ENCODE results near the gene PRR23B. TPM values are rescaled to one million over a fixed set of nuclear protein-coding genes. Genes with fewer than 3 reads are reported as not detected.

Gene PRR23B
- total RNA-seq = not detected

DNA sequence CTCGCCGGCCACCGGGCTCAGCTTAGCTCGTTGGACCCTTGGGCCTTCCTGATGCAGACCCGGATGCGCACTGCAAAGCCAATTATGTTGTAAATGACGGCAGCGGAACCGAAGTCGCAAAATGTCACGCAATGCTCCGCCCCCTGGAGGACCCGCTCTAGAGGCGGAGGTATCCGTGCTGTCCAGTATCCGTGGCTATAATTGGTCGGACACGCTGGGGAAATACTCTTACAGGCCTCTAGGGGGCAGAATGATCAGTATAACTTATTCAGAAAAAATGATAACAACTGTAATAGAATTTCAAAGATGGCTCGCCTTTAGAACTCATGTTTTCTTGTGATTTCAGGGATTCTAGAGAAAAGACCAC lies at the start of gene PRR23B:
Gene PRR23B, minus strand, starts transcription at position 59 of the 367 bp plus-strand sequence. CDS start 265 bp downstream, outside the sequence.
- H3K27me3 ChIP-seq = no peaks in the 10 kb centered on the region
- TF ChIP-seq, protein P1, sequence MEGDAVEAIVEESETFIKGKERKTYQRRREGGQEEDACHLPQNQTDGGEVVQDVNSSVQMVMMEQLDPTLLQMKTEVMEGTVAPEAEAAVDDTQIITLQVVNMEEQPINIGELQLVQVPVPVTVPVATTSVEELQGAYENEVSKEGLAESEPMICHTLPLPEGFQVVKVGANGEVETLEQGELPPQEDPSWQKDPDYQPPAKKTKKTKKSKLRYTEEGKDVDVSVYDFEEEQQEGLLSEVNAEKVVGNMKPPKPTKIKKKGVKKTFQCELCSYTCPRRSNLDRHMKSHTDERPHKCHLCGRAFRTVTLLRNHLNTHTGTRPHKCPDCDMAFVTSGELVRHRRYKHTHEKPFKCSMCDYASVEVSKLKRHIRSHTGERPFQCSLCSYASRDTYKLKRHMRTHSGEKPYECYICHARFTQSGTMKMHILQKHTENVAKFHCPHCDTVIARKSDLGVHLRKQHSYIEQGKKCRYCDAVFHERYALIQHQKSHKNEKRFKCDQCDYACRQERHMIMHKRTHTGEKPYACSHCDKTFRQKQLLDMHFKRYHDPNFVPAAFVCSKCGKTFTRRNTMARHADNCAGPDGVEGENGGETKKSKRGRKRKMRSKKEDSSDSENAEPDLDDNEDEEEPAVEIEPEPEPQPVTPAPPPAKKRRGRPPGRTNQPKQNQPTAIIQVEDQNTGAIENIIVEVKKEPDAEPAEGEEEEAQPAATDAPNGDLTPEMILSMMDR (IDR thresholded peaks at IDR 0.05) = peak in 3 of 5 experiments; percentile 13 to 27 (median 16)
- no peak for TF ChIP-seq POLR2AphosphoS5 (IDR thresholded peaks at IDR 0.05)
- intact Hi-C loops (cut with DNase I; ENCODE audit: low total_unique reads) (no loop called here), in situ Hi-C loops (cut with MboI; ENCODE audit: low pct_ligation_motif_present in 1 of 4, low pct_unique_long_range_greater_than_20kb in 1 of 4, low sequenced_read_pairs in 3 of 4) (no loop called here)
- WGBS, 2 donors (ENCODE audit: low coverage in 1 of 2) = 70 to 84% methylated on average over 3 to 19 of the region's 19 CpGs
- H3K9me3 ChIP-seq = no peaks in the 10 kb centered on the region
- H3K27ac ChIP-seq = no peak within 1 kb of the TSS
- H3K4me1 ChIP-seq = no peaks in the 10 kb centered on the region
- DNase-seq = no peak
- H3K4me3 ChIP-seq = no peak within 1 kb of the TSS
- no peaks in the 10 kb centered on the region for H3K36me3 ChIP-seq

DNA sequence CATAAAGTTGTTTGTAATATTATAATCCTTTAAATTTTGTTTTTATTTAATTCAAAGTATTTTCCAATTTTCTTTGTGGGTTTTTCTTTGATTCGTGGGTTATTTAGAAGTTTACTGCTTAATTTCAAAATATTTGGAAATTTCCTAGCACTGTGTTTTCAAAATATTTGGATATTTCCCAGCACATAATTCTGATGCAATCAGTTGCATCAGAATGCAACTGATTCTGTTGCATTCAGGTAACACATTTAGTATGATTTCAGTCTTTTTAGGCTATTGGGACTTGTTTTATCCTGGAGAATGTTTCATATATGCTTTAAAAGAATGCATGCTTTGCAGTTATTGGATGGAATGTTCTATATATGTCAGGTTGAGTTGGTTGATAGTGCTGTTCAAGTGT lies 42.2 kb upstream of the PRR23B start:
- Histone ChIP-seq H3K4me1 (no peaks in the 10 kb centered on the region), H3K27ac (no peak overlapping the region), H3K4me3 (no peak overlapping the region), H3K27me3 (no peaks in the 10 kb centered on the region), H3K9me3 (no peaks in the 10 kb centered on the region), H3K36me3 (no peaks in the 10 kb centered on the region)
- WGBS, 2 donors (ENCODE audit: low coverage in 1 of 2) = 53 to 56% methylated on average over 1 of the region's 1 CpG
- intact Hi-C loops (cut with DNase I; ENCODE audit: low total_unique reads) (no loop called here), in situ Hi-C loops (cut with MboI; ENCODE audit: low pct_ligation_motif_present in 1 of 4, low pct_unique_long_range_greater_than_20kb in 1 of 4, low sequenced_read_pairs in 3 of 4) (no loop called here)
- no peak for DNase-seq
- TF ChIP-seq POLR2A (IDR thresholded peaks at IDR 0.05) (no peak), POLR2AphosphoS5 (IDR thresholded peaks at IDR 0.05) (no peak), EP300 (IDR thresholded peaks at IDR 0.05; ENCODE audit: low read depth) (no peak)
- TF ChIP-seq, protein P1 (IDR thresholded peaks at IDR 0.05) = no peak

DNA sequence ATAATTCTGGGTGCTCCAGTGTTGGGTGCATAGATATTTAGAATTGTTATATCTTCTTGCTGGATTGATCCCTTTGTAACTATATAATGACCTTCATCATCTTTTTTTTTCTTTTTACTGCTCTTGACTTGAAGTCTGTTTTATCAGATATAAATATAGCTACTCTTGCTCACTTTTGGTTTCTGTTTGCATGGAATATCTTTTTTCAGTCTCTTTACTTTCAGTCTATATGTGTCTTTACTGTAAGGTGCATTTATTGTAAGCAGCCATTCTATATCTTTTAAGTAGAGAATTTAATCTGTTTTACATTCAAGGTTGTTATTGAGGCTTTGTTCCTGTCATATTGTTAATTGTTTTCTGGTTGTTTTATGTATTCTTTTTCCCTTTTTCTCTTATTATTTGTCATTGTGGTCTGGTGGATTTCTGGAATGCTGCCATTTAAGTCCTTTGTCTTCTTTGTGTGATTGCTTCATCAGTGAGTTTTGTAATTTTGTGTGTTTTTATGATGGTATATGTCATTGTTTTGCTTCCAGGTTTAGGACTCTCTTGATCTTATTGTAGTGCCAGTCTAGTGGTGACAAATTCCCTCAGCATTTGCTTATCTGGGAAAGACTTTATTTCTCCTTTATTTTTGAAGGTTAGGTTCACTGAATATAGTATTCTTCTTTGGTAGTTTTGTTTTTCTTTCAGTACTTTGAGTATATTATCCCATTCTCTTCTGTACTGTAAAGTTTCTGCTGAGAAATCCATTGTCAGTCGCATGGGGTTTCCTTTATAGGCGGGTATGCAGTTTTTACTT lies 32.3 kb upstream of the PRR23B start:
- DNase-seq = no peak
- Histone ChIP-seq H3K36me3 (no peaks in the 10 kb centered on the region), H3K27ac (no peak overlapping the region), H3K27me3 (no peaks in the 10 kb centered on the region), H3K9me3 (peaks cover 0 to 11% of the 10 kb centered on the region in 2 donors), H3K4me1 (no peaks in the 10 kb centered on the region), H3K4me3 (no peak overlapping the region)
- in situ Hi-C loops (cut with MboI; ENCODE audit: low pct_ligation_motif_present in 1 of 4, low pct_unique_long_range_greater_than_20kb in 1 of 4, low sequenced_read_pairs in 3 of 4) = no loop called here
- intact Hi-C loops (cut with DNase I; ENCODE audit: low total_unique reads) = no loop called here
- 89 to 96% methylated on average over 2 of the region's 2 CpGs for WGBS, 2 donors (ENCODE audit: low coverage in 1 of 2)
- TF ChIP-seq EP300 (IDR thresholded peaks at IDR 0.05; ENCODE audit: low read depth) = no peak
- no peak for TF ChIP-seq POLR2A (IDR thresholded peaks at IDR 0.05)
- no peak for TF ChIP-seq POLR2AphosphoS5 (IDR thresholded peaks at IDR 0.05)
- TF ChIP-seq, protein P1 (IDR thresholded peaks at IDR 0.05) = no peak

DNA sequence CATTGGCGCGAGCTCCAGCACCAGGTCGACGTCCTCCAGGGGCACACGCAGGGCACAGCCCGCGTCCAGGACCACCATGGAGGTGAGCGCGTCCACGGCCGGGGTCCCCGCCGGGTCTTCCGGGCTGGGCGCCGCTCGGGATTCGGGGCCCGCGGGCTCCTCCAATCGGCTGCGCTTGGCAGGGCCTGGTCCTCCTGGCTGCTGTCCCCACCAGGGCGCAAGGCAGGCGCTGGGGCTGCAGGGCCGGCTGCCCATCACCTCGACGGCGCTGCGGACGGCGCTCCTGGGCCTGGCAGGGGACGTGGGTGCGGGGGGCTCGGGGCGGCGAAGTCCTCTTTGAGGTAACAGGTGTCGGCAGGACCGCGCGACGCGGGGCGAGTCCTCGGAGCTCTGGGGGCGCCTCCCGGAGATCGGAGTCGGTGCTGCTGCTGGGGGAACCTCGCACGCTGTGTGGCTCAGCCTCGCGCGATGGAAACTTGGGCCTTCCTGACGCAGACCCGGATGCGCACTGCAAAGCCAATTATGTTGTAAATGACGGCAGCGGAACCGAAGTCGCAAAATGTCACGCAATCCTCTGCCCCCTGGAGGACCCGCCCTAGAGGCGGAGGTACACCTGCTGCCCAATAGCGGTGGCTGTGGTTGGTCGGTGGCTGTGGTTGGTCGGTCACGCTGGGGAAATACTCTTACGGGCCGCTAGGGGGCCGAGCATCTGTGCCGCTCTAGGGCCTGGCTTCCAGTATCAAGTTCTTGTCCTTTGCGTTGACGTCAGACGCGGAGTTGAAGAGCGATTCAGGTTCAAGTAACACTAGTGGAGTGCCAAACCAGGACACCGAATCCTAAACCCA lies 23.9 kb upstream of the PRR23B start, which contains the start of gene PRR23C:
Gene PRR23C, minus strand, starts transcription at position 527 of the 845 bp plus-strand sequence. Its CDS starts 272 bp downstream, at position 255.
- Histone ChIP-seq H3K27ac (no peak within 1 kb of the TSS), H3K27me3 (no peaks in the 10 kb centered on the region), H3K4me3 (no peak within 1 kb of the TSS), H3K9me3 (no peaks in the 10 kb centered on the region), H3K4me1 (no peaks in the 10 kb centered on the region), H3K36me3 (no peaks in the 10 kb centered on the region)
- 87 to 90% methylated on average over 4 to 73 of the region's 77 CpGs for WGBS, 2 donors (ENCODE audit: low coverage in 1 of 2)
- intact Hi-C loops (cut with DNase I; ENCODE audit: low total_unique reads) = no loop called here
- in situ Hi-C loops (cut with MboI; ENCODE audit: low pct_ligation_motif_present in 1 of 4, low pct_unique_long_range_greater_than_20kb in 1 of 4, low sequenced_read_pairs in 3 of 4) = no loop called here
- TF ChIP-seq POLR2A (IDR thresholded peaks at IDR 0.05) (no peak), POLR2AphosphoS5 (IDR thresholded peaks at IDR 0.05) (no peak), EP300 (IDR thresholded peaks at IDR 0.05; ENCODE audit: low read depth) (no peak)
- TF ChIP-seq, protein P1 (IDR thresholded peaks at IDR 0.05) = no peak
- no peak for DNase-seq
